GM12875 (cell line): ENCODE results near the gene KIAA1958.

Experiments used
- H3K4me3 ChIP-seq: one replicate; pipeline ENCODE4 v1.5.1; 2011; ENCODE audit warnings: low read depth, low read length, control low read depth
- TF ChIP-seq, protein P1 (sequence below): IDR thresholded peaks from 2 replicates; pipeline ENCODE4 v1.5.1; 2011; ENCODE audit warnings: low read depth, mild to moderate bottlenecking, control low read depth, inconsistent platforms, low read length, moderate library complexity, borderline replicate concordance; ENCODE audit not compliant: insufficient read depth

The KIAA1958 gene

DNA sequence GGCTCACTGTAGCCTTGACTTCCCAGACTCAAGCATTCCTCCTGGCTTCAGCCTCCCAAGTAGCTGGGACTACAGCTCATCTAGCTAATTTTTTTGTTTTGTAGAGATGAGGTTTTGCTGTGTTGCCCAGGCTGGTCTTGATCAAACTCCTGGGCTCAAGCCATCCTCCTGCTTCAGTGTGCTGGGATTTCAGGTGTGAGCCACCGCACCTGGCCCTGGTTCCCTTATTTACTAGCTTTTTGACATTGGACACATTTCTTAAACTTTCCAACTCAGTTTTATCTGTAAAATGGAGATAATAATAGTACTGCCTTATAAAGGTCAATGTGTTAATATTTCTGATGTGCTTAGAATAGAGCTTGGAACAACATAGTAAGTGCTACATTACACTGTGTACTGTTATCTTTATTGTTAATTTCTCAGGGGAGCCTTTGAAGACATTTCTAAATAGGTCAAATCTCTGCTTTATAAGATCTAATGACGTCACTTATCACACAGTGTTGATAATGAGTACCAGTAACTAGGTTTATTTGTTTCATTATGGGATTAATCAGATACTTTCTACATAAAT, 66.7 kb downstream of the KIAA1958 start:
- TF ChIP-seq, protein P1, sequence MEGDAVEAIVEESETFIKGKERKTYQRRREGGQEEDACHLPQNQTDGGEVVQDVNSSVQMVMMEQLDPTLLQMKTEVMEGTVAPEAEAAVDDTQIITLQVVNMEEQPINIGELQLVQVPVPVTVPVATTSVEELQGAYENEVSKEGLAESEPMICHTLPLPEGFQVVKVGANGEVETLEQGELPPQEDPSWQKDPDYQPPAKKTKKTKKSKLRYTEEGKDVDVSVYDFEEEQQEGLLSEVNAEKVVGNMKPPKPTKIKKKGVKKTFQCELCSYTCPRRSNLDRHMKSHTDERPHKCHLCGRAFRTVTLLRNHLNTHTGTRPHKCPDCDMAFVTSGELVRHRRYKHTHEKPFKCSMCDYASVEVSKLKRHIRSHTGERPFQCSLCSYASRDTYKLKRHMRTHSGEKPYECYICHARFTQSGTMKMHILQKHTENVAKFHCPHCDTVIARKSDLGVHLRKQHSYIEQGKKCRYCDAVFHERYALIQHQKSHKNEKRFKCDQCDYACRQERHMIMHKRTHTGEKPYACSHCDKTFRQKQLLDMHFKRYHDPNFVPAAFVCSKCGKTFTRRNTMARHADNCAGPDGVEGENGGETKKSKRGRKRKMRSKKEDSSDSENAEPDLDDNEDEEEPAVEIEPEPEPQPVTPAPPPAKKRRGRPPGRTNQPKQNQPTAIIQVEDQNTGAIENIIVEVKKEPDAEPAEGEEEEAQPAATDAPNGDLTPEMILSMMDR: no peak

DNA sequence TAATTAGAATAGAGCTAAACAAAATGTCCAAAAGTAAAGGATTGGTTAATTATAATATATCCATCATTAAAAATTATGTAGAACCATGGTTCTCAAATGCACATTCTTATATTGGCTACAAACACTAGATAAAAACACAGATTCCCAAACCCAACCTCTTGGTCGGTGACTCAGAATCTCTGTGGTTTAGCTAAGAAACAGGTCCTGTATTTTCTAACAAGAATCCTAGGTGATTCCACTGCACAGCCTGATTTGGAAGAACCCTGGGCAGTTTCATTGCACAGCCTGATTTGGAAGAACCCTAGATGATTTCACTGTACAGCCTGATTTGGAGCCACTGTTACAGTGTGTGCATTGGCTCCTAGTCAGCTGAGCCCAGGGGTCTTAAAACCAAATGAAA, 67.9 kb downstream of the KIAA1958 start:
- TF ChIP-seq, protein P1: no peak
- no peak overlapping the region for H3K4me3 ChIP-seq

More for the DNA sequence above, 66.7 kb downstream of the KIAA1958 start:
- no peak overlapping the region for H3K4me3 ChIP-seq

DNA sequence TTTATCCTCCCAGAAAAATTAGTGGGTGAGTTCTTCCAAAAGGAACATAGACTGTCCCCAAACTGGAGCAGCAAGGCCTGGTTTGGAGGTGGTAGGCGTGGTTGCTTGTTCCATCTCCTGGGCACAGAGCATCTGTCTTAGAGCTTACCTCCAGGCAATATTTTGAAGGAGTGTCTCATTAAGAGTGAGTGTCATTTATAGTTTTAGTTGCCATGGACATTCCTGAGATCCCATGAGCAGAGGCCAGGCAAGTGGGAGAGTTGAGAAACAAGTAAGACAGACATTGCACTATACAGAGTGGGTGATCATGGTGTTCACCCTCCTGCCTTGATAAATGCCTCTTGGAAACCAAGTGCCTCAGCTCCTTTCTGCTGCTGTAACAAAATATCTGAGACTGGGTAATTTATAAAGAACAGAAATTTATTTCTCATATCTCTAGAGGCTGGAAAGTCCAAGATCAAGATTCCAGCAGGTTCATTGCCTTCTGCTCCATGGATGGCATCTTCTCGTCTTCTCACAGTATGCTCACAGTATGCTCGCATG, 68.5 kb downstream of the KIAA1958 start:
- no peak overlapping the region for H3K4me3 ChIP-seq
- TF ChIP-seq, protein P1: no peak

DNA sequence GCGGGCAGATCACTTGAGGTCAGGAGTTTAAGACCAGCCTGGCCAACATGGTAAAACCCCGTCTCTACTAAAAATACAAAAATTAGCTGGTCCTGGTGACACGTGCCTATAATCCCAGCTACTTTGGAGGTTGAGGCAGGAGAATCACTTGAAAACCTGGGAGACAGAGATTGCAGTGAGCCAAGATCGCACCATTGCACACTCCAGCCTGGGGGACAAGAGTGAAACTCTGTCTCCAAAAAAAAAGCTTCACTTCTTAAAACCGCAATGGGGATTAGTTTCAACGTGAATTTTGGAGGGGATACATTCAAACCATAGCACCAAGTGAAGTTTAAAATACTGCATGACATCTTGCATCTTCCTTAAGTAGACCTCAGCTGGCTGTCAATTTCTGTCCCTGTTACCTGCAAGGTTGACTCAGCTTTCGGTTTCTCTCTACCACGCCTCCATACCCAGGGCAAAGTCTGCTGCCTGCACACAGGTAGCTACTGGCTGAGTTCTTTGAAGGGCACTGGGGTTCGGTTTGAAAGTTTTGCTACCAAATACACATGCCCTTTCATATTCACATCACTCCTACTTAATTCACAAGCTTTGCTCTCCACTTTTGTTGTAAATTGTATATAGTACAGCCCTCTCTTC, 69.3 kb downstream of the KIAA1958 start:
- H3K4me3 ChIP-seq: no peak overlapping the region
- TF ChIP-seq, protein P1: no peak

DNA sequence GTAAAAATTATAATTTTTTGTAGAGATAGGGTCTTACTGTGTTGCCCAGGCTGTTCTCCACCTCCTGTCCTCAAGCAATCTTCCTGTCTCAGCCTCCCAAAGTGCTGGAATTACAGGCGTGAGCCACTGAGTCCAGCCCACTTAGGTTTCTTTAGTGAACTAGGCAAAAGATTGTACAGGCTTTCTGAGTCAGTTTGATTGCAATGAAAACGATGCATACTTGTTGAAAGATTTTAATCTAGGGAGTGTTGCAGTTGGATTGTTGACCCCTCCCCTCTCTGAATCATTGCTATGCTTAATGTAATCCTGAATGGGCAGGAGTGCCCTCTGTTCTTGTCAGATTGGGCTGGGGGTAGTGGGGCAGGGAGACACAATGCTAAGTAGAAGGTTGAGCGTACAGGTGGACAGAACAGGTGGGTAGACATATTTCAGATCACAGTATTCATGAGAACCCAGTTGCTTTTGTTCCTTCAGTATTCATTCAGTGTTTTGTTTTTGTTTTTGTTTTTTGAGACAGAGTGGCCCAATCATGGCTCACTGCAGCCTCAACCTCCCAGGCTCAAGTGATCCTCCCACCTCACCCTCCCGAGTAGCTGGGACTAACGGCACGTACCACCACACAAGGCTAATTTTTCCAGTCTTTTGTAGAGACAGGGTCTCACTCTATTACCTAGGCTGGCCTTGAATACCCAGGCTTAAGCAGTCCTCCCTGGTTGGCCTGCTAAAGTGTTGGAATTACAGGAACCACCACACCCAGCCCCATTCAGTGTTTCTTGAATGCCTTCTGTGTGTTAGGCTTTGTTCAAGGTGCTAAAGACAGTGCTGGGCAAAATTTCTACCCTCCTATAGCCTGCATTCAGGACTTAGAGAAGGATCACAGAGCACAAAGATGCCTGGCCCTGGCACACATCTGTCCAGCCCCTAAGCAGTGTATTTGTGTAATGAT, 70.1 kb downstream of the KIAA1958 start:
- H3K4me3 ChIP-seq: no peak overlapping the region
- TF ChIP-seq, protein P1: no peak

DNA sequence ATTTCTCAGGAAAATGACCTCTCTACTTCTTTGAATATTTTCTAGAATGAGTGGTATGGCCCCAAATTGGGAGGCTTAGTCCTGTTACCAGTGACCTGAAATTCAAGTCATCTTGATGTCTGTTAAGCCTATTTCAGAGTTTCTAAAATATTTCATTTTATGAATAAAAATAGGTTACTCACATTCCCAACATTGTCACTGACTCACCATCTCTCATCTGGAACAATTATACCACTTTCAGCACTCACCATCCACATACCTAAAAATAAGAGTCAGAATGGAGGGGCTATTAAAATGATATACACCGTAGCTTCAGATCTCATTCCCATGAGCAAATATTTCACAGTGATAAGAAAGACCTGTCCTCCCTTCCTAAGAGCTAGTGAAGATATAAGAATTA, 71.8 kb downstream of the KIAA1958 start:
- TF ChIP-seq, protein P1: no peak

More for the DNA sequence above, 71.8 kb downstream of the KIAA1958 start:
- no peak overlapping the region for H3K4me3 ChIP-seq
